Activated CD8-positive, alpha-beta memory T cell treated with anti-CD3 and anti-CD28 coated beads, Interleukin-2, amount 50 U/mL, for 1 hour (primary cell): ENCODE data around the gene OGDH.

Experiments used
- DNase-seq: peaks from one replicate; pipeline ENCODE4 v3.0.0-alpha.2; 2020; ENCODE audit errors: extremely low read depth

The OGDH gene

DNA sequence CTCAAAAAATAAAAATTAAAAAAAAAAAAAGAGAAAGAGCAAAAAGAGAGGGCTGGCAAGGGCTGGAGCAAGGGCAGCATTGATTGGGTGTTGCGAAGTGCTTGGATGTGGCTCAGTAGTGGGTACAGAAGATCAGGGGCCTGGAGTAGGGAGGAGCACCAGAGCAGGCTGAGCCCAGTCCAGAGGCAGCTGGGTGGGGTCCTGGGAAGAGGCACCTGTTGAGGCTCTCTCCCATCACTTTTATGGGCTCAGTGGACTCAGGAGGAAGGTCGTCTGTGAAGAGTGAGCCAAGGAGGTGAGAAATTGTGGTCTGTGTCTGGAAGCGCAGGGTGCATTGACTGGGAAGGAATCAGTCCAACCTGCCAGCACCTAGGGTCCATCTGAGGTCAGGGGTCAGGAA lies 130.5 kb downstream of the OGDH start:
- DNase-seq, result no peak

- DNase-seq, result no peak
Observed at GRCh38 chr7:44738051-44738723, 131.8 kb downstream of the OGDH start.

DNA sequence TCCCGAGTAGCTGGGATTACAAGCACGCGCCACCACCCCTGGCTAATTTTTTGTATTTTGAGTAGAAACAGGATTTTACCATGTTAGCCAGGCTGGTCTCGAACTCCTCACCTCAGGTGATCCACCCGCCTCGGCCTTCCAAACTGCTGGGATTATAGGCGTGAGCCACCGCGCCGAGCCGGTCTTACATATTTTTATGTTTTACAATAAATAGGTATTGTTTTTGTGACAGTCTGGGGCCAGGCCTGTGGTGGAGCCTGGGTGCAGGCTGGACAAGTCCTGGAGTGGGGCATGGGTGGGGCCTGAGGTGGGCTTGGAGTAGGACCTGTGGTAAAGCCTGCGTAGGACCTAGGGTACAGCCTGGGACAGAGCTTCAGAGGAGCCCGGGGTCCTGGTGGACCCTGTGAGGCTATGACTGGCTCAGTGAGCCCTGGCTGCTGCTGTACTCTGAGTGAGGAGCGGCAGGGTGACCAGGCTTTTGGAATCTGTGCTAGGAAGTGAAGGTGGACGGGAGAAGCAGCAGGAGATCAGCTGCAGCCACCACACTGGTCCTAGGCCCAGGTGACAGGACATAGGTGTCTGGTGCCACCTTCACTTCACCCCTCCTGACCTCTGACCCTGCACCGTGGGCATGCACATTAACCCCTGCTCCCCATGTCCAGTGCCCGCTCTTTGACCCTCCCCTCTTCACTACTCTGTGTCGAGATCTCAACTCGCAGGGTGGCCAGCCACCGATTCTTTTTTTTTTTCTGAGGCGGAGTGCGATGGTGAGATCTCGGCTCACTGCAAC lies 132.6 kb downstream of the OGDH start:
- no peak for DNase-seq

GRCh38 chr7:44740055-44740454 lies 133.6 kb downstream of the OGDH start:
- no peak for DNase-seq

DNA sequence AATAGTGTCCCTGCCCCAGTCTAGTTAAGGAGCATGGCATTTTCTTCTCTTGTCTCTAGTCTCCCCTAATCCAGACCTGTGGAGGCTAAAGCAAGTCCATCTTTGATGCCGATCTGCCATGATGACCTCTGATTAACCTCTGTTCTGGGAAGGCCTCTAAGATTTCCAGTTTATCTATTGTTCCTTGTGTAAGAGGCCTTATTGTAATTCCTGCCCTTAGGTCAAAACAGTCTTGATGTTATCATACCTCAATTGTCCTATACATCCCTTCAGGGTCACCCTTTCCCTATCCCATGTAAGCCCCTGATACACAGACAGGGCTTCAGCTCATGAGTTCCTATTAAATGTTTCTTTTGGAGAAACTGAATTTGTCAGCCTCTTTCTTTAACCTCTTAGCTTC lies 137.3 kb downstream of the OGDH start:
- DNase-seq, result no peak

GRCh38 chr7:44748045-44748947 lies 141.9 kb downstream of the OGDH start, which contains the start of gene ZMIZ2:
Gene ZMIZ2 (plus strand): TSS chr7:44748847. CDS start chr7:44756250, 7,403 bp downstream.
- peak; percentile 73 for DNase-seq

DNA sequence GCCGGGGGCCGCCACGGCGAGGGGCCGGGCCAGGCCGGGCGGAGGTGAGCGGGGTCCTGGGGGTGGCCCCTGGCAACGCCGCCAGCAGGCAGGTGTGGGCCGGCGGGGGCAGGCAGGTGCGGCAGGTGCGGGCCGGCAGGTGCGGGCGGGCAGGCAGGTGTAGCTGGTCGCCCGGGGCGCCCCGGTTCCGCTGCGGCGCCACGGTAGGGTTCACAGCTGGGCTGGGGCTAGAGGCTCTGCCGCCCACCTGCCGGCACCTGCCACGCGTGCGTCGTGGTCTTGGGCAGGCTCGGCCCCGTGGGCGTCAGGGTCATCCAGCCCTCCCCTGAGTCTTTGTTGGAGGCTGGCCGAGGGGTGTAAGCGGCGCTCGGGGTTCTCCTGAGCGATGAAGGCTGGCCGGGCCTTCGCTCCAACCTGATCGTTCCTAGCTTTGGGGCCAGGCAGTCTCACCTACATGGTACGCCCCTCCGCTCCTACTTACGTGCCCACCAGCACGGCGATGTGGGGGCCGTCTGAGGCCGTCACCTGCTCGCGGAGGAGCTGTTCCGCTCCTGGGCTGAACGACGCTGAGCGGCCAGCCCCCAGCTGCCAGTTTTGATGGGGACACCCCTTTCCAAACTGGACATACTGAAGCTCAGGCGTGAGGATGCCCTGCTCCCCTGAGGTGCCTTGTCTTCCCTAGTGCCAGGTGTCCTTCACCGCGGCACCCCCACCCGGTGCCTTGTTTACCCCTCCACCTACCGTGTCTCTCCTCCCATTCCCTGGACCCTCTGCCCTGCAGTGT lies 142.7 kb downstream of the OGDH start:
- no peak for DNase-seq

DNA sequence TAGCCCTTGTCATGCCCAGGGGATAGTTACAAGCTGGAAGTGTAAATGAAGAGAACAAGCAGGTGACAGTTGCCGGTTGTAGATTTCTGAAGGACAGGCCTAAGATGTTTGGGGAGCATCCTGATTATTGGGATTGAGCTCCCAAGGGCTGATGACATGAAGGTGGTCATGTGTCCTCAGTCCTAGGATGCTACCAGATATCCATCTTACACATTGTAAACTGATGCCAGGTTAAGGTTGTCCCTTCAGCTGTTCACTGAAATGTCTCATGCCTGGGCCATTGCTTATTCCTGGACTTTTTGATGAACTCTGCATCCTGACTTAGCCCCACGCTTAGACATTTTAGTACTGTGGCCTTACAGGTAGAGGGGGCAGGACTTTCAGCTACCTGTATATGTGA lies 143.6 kb downstream of the OGDH start:
- DNase-seq, result no peak

- DNase-seq, result no peak
Observed at GRCh38 chr7:44750424-44750823, 144.0 kb downstream of the OGDH start.

DNA sequence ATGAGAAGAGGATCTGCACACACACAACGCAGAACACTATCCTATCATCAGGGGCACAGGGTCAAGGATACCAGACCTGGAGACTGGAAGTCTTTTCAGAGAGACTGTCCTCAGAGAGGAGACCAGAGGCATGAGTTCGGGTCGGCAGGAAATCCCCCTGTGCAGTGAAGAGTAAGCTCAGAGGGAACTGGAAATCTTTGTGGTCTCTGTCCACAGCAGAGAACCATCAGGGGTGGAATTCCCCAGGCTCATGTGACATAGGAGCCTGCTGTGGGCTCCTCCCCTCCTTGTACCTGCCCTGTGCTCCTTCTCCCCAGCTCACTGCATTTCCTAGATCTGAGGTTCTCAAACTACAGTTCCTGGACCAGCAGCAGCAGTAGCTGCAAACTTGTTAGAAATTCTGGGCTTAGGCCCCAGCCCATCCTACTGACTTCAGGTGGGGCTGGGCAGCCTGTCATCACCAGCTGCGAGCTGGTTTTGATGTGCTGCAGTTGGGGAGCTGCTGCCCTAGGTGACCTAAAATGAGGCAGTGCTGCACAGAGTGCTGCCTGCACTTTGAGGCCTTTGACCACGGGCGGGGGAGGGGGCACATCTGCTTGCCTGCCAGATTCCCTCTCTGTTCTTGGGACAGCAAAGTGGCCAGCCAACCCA lies 144.6 kb downstream of the OGDH start:
- DNase-seq, result no peak

DNA sequence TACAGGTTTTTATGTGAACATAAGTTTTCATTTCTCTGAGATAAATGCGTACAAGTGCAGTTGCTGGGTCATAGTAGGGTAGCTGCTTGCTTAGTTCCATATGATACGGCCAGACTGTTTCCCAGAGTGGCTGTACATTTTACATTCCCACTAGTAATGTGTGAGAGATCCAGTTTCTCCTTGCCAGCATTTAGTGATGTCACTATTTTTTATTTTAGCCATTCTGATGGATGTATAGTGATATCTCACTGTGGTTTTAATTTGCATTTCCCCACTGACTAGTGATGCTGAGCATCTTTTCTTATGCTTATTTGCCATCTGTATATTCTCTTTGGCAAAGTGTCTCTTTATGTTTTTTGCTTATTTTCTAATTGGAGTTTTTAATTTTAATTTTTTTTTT lies 146.4 kb downstream of the OGDH start:
- DNase-seq, result no peak

DNA sequence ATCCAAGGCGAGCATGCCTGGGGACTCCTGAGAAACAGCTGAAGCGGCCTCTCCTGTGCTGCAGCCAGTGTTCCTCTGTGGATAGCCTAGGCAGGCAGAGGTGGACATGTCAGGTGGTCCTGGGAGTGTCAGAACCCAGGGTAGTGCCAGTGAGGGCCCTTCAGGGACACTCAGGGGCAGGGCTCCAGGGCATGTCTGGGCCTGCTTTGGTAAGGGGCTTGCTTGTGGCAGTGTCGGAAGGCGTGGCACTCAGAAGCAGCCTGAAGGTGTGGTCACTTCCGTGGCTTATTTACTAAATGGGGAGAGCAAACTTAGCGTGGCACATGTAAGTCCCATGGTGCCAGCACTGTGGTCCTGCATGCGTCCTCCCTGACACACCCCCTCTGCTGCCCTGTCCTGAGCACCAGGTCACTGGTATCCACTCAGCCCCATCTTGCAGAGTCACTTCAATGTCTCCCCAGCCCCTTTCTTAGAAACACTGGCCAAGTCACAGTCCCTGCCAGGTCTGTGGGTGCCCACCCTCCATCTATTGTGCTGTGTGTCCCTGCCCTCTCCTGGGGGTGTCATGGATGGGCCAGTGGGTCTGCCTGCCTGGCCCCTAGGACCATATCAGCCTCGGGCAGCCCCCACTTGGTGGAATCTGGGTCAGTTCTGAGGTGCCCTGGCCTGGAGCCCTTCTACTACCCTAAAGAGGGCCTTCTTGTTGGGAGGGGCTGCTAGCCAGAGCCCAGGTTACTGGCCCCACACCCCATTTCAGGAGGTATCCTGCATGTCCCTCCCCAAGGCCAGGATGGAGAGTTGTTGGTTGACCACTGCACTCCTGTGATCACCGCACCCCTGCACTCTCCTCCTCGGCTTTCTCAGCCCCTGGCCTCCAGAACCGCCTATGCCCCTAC lies 148.6 kb downstream of the OGDH start:
- no peak for DNase-seq

DNA sequence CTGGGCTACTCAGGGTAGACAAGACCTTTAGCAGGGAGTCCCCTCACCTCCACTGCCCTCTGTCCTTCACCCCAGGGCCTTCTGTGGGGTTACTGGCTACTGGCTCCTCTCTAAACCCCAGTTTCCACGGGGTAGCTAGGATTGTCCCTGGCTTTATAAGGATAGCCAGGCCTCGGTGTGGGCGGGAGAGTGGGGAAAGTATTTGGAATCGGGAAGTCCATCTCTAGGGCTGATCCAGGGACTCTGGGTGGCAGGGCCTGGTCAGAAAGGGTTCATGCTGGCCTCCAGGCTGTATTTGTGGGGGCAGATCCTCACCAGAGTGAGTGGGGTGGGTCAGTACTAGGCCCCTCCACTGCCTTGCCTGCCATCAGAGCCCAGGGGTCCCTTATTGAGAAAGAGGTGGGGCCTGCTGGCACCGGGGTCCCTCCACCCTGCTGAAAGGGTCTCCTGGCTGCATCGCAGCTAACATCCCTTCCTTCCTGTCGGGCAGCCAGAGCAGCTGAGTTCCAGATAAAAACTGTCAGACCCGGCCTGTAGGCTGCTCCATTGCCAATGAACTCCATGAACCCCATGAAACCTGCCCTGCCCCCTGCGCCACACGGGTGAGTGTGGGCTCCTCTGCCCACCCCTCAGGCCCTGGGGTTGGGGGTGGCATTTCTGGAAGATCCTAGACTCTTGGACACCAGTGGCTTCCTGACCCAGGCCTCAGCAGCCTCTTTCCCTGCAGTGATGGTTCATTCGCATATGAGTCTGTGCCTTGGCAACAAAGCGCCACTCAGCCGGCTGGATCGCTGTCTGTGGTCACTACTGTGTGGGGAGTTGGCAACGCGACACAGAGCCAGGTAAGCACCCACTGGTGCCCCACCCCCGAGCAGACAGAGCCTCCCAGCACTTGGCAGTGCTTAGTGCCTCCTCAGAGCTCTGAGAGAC lies 149.5 kb downstream of the OGDH start:
- no peak for DNase-seq

- no peak for DNase-seq
Observed at GRCh38 chr7:44756904-44757303, 150.5 kb downstream of the OGDH start.

DNA sequence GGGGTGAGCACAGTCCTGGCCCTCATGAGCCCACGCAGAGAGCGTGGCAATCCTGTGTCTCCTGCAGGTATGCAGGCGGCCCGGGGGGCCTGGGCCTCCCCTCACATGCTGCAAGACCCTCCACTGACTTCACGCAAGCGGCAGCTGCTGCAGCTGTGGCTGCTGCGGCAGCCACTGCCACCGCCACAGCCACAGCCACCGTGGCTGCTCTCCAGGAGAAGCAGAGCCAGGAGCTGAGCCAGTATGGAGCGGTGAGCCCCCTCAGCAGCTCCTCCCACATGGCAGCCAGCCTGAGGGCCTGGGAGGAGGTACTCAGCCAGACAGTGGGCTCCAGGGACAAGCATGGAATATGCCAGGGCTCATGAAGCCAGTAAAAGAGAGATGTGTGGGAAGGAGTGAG lies 150.9 kb downstream of the OGDH start:
- no peak for DNase-seq

GRCh38 chr7:44757739-44758138 lies 151.3 kb downstream of the OGDH start:
- no peak for DNase-seq
